ENCODE data around the gene HEPACAM.

Gene HEPACAM

GRCh38 chr11:124934862-124935547, 842 bp downstream of the HEPACAM start:
- peak; percentile 17; the same call in 1 of the 2 replicates for TF ChIP-seq CTCF (conservative IDR thresholded peaks at IDR 0.05; ENCODE audit: low read length)
- H3K4me3 ChIP-seq (ENCODE audit: low read length) = no peak overlapping the region
- peak; percentile 86 for DNase-seq (ENCODE audit: low read depth)

- TF ChIP-seq CTCF (conservative IDR thresholded peaks at IDR 0.05; ENCODE audit: low read length) = no peak
- no peak overlapping the region for H3K4me3 ChIP-seq (ENCODE audit: low read length)
- DNase-seq (ENCODE audit: low read depth) = no peak
Measured at GRCh38 chr11:124930799-124931198, 5.0 kb downstream of the HEPACAM start.

- no peak overlapping the region for H3K4me3 ChIP-seq (ENCODE audit: low read length)
- DNase-seq (ENCODE audit: low read depth) = no peak
Measured at GRCh38 chr11:124928942-124929665, 6.7 kb downstream of the HEPACAM start.

GRCh38 chr11:124923296-124923695, 12.6 kb downstream of the HEPACAM start:
- DNase-seq (ENCODE audit: low read depth) = no peak
- no peak for TF ChIP-seq CTCF (conservative IDR thresholded peaks at IDR 0.05; ENCODE audit: low read length)
- no peak overlapping the region for H3K4me3 ChIP-seq (ENCODE audit: low read length)

More at GRCh38 chr11:124928942-124929665, 6.7 kb downstream of the HEPACAM start:
- no peak for TF ChIP-seq CTCF (conservative IDR thresholded peaks at IDR 0.05; ENCODE audit: low read length)

GRCh38 chr11:124922831-124923230, 13.0 kb downstream of the HEPACAM start:
- H3K4me3 ChIP-seq (ENCODE audit: low read length) = no peak overlapping the region
- no peak for DNase-seq (ENCODE audit: low read depth)
- TF ChIP-seq CTCF (conservative IDR thresholded peaks at IDR 0.05; ENCODE audit: low read length) = no peak

GRCh38 chr11:124920870-124921609, 14.8 kb downstream of the HEPACAM start:
- no peak for TF ChIP-seq CTCF (conservative IDR thresholded peaks at IDR 0.05; ENCODE audit: low read length)
- H3K4me3 ChIP-seq (ENCODE audit: low read length) = peak overlapping the region; percentile 37
- DNase-seq (ENCODE audit: low read depth) = peak; percentile 56

All from AG10803 (cell line).